GM12875 (cell line): ENCODE measurements around the gene APBB2.
A peak's percentile ranks its signal among the peaks of the same experiment; 100 is the strongest.

Experiments
- H3K4me3 ChIP-seq: one replicate; pipeline ENCODE4 v1.5.1; 2011; ENCODE audit warnings: low read depth, low read length, control low read depth
- TF ChIP-seq, protein P1 (sequence below): IDR thresholded peaks from 2 replicates; pipeline ENCODE4 v1.5.1; 2011; ENCODE audit warnings: low read depth, mild to moderate bottlenecking, control low read depth, inconsistent platforms, low read length, moderate library complexity, borderline replicate concordance; ENCODE audit not compliant: insufficient read depth

APBB2 gene

DNA sequence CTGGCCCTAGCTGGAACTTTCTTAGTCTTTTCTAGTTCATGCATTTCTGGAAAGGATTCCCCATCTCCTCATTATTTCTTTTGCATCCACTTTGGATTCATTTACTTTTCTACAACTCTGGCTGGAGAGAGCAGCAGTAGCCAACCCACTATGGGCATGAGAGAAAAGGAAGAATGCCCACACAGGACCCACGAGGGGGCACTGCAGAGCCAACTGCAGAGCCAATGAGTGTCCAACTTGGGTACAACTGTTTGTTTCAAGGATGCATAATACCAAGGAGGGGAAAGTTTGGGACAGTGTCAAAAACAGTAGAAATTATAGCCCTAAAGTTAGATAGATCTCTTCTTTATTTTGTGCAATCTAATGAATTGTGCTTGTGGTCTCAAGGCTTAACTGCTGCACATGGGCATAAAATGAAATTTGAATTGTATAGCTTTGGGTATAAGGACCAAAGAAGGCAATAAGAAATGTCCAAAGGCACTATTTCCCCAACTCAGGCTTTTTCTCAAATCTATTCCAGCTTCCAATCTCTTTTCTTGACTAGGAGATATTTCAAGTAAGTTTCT, 233.9 kb downstream of the APBB2 start:
- H3K4me3 ChIP-seq: no peak overlapping the region

DNA sequence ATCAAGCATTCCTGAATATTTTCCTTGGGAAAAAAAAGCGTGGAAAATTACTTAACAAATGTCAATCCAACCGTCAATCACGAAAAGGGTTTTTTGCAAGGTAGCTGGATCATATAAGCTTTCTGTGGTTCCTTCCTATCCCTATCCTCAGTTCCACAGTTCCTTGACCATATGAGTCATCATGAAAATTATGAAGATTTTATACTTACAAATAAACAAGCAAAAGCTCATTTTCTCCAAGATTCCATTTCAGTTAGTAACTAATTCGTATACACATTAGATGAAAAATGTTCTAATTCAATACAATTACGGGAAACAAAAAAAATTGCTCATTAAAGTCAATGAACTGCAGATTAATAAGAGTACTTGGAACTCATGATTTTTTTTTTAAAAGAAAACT, 235.8 kb downstream of the APBB2 start:
- TF ChIP-seq, protein P1, sequence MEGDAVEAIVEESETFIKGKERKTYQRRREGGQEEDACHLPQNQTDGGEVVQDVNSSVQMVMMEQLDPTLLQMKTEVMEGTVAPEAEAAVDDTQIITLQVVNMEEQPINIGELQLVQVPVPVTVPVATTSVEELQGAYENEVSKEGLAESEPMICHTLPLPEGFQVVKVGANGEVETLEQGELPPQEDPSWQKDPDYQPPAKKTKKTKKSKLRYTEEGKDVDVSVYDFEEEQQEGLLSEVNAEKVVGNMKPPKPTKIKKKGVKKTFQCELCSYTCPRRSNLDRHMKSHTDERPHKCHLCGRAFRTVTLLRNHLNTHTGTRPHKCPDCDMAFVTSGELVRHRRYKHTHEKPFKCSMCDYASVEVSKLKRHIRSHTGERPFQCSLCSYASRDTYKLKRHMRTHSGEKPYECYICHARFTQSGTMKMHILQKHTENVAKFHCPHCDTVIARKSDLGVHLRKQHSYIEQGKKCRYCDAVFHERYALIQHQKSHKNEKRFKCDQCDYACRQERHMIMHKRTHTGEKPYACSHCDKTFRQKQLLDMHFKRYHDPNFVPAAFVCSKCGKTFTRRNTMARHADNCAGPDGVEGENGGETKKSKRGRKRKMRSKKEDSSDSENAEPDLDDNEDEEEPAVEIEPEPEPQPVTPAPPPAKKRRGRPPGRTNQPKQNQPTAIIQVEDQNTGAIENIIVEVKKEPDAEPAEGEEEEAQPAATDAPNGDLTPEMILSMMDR: no peak
- no peak overlapping the region for H3K4me3 ChIP-seq

More for the DNA sequence above, 233.9 kb downstream of the APBB2 start:
- TF ChIP-seq, protein P1: peak; percentile 57

DNA sequence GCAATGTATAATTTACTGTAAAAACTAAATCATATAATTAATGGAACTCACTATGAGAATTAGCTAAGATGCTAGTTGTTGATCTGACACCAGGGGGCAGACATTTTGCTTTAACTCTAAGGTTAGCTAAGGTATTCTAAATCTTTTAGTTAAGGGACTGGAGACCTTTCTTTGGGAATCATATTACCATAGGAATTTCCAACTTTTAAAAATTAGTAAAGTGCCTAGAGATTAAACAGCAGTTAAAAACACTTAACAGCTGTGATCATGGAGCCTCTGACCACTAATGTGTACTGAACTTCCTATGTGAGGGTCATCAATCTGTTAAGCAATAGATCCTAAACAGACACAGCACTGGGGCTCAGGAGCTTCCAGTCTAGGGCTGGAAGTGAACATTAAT, 238.0 kb downstream of the APBB2 start:
- TF ChIP-seq, protein P1: peak; percentile 38; the same call in 1 of the 2 replicates
- no peak overlapping the region for H3K4me3 ChIP-seq

DNA sequence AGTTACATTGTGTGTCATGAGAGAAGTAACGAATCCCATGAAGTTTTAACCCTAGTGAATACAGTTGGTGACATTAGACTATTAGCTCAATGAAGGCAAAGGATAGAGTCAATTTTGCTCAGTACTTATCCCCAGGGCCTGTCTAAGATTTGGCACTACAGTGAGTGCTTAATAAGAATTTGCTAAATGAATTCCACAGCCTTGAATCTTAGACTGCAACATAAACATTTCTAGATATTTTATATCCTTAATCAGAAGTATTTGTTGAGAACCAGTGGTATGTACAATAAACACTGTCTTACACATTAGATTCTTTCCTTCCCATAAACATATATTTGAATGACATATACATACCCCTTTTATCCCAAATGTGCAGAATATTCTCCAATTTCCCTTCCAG, 241.6 kb downstream of the APBB2 start:
- no peak overlapping the region for H3K4me3 ChIP-seq
- TF ChIP-seq, protein P1: no peak

DNA sequence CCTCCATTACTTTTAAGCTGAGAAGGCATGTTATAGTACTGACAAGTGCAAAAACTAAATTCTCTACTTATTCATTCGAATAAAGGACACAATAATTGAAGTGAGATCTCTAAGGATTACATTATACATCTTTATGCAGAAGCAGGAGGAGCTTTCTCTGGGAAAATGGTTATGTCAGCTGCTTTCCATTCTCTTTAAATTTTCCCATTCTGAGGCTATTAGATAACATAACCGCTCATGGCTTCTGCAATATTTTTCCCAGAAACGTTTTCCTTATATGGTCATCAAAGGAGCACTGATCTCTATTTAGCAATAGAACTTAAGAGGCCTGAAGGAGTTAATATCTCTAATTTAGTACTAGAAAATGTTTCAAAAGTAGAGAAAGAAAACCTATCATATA, 243.0 kb downstream of the APBB2 start:
- no peak overlapping the region for H3K4me3 ChIP-seq
- TF ChIP-seq, protein P1: no peak

DNA sequence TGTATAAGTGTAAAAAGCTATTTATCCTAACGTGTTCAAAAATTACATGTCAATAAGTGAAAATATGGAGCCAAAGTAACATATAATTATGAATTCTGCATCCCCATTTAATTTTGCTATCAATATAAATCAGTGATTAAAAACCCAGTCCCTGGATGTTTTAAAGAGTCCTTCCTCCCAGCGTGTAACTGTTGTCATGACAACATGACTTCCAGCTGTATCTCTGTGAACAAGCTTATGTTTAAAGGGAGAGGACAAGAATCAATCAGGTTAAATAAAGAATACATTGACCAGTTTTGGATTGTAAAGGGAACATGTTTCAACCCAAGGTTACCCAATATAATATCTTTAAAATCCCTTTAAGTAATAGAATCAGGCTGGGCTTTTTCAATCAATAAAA, 244.8 kb downstream of the APBB2 start:
- TF ChIP-seq, protein P1: no peak
- no peak overlapping the region for H3K4me3 ChIP-seq

DNA sequence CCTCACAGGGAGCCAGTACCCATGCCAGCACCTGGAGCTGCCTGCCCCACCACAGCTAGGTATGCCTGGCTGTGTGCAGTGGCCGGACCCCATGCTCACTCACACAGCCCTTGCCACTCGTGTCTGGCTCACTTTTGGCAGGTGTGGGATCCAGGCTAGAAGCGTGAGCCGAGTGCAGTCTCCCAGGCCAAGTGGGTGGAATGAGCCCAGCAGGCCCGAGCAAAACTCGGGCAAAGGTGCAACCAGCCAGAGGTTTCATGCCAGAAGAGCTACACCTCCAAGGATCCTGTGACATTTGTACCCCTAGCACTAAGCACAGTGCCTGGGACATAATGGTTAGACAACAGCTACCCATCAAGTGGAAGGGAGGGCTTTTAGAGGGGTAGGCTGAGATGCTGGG, 246.8 kb downstream of the APBB2 start:
- TF ChIP-seq, protein P1: no peak
- no peak overlapping the region for H3K4me3 ChIP-seq
